Thyroid gland (tissue), 4 donors: ENCODE measurements around the gene TIAM2.

Source experiments
- CTCF ChIP-seq, 6 experiments: fragments of 200-600 bp in 3 of 6; fragments of 450-650 bp in 3 of 6; sonication (generic) in 3 of 6; IDR thresholded peaks; one replicate each; pipeline ENCODE4 v1.5.1; 2016 to 2019; ENCODE audit warnings: antibody characterized with exemption in 6 of 6, mild to moderate bottlenecking in 2 of 6, inconsistent platforms in 1 of 6, moderate library complexity in 1 of 6
- POLR2A ChIP-seq, 2 donors: fragments of 450-650 bp; IDR thresholded peaks; one replicate each; pipeline ENCODE4 v1.6.1; 2017; ENCODE audit warnings: antibody characterized with exemption in 2 of 2, mild to moderate bottlenecking in 2 of 2, moderate library complexity in 1 of 2

GRCh38 chr6:154995254-154996015 is at the start of gene TIAM2:
- no peak for TF ChIP-seq CTCF (IDR thresholded peaks at IDR 0.05)
- TF ChIP-seq POLR2A (IDR thresholded peaks at IDR 0.05): peak in 1 of 2 donors; percentile 12
